GM21529 (cell line): ENCODE data around the gene DOC2A.
"Not testable (repeated sequence)": the region's sequence is repeated elsewhere in the genome, so short reads cannot be mapped to it uniquely, and the experiment has no call there.

Source experiments
- ATAC-seq: cut with Tn5 transposase; IDR thresholded peaks from one replicate; pipeline ENCODE4 v1.9.1; 2021; ENCODE audit not compliant: unreplicated experiment

DOC2A gene

DNA sequence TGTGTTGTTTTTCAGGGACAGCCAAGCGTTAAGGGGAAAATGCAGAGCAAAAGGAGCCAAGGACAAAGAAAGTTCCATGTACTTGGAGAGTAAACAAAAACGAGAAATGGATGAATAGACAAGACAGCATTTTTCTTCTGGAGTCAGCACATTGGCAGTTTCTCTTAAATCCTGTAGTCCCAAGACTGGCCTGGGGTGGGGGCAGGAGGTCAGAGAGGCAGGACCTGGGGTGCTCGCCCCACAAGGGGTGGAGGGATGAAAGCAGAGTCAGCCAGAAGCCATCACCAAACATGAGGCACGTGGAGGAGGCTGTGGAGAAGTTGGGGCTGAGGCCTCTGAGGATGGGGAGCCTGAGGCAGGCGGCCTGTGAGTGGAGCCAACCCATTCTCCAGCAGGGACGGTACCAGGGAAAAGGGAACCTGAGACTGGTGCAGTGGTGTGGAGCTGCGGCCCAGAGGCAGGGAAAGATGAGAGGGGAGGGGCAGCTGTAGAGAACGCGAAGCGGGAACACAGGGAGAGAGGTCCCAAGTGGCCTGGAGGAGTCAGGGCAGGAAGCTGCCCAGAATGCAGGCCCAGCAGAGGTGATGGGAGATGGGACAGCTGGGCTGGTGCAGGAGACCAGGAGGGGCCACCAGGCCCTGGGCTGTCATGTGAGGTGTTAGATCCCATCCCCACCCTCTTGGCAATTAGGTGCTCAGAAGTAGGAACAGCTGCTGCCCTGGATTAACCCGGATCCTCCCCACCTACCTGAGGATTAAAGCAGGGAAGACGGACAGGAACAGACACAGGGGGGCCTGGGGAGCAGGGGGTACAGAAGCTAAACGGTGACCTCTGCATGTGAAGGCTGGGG is 17.0 kb upstream of the DOC2A start:
- no peak for ATAC-seq

DNA sequence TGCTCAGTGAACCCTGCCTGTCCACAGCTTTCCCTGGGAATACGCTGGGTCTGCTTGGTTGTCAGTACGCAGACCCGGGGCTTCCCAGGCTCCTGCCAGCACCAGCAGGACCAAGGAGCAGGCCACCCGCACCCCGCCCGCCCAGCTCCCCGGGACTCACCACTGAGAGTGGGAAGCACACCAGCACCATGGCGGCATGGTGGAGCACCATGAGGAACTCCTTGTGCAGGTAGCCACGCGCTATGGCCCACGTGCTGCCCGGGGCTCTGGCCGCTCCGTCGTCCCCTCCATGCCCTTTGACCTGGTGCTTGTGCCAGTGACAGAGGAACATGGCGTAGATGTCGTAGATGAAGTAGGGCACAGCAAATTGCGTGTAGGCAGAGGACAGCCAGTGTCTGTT is 15.6 kb upstream of the DOC2A start:
- ATAC-seq = no peak

DNA sequence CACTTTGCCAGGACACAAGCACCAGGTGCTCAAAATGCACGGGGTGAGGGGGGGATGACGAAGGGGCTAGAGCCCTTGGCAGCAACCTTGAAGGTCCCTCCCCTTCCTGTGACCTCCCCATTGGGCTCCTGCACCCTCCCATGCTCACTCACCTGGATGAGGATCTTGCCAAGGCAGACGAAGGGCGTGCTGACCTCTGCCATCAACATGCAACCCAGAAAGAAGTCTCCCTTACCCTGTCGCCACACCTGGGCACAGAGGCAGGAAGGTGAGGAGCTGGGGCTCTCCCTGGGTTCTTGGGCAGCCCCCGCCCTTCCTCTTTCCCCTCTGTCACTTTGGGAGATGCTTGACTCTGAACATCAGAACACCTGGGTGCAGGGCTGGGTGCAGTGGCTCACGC is 14.7 kb upstream of the DOC2A start:
- ATAC-seq = no peak

DNA sequence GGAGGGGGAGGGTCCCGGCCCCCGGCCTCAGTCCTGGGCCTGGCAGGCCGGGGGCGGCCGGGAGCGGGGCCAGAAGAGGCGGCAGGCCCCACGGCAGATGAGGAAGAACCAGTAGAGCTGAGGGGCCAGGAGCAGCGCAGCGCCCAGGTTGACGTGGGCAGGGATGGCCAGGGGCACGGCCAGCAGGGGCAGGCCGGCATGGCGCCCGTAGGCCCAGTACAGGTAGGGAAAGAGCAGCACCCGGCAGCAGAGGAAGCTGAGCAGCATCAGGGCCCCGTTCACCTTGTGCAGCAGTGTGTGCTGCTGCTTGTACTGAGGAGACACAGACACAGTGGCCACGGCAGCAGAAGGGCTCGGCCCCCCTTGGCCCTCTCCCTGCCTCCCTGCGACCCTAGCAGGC is 14.3 kb upstream of the DOC2A start:
- no peak for ATAC-seq

DNA sequence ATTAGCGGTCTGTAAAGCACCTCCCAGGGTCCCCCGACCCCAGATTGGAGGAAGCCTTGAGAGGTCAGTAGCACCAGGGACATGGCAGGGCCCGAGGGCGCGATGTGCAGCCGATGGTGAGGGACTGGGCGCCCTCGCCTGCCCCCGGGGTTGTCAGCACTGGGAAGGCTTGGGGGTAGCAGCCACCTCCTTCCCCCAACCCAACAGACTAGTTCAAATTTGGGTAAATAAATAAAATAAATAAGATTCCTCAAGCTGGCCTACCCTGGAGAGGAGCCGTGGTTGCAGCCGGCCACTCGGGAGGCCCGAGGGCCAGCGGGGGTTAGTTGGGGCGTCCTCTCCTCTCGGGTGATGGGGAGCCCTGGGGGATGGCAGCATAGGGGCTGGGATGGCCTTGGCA is 13.6 kb upstream of the DOC2A start:
- no peak for ATAC-seq

DNA sequence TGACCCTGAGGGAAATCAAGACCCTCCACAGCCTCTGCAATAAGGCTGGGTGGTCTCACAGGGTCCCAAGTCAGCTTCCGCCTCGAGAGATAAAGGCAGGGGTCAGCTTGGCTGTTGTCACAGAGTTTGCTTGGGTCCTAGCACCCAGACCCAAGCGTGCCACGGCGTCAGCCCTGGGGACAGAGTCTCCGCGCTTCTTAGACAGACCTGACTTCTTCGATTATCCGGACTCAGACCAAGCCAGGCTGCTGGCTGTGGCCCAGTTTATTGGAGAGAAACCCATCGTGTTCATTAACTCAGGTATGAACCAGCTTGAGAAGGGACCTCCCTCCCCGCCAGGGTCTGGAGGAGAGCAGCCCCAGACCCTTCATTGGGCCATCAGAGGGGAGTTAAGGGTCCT is 12.8 kb upstream of the DOC2A start:
- ATAC-seq = no peak

DNA sequence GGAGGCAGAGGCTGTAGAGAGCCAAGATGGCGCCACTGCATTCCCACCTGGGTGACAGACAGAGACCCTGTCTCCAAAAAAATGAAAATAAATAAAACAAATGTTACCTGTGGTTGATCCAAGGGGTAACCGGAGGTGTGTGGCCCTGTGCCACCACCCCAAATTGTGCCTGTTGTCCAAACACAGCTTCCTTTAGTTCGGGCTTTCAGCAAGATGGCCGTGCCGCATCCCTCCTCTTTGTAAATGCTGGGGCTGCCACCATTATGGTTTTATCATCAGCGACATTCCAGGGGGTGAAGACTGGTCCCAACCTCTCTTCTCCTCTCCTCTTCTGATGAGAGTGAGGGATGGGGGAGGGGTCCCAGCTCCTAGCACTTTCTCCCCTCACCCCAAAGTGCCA is 12.1 kb upstream of the DOC2A start, which contains the start of gene C16orf92:
C16orf92 (plus strand) TSS at position 312 of the 400 bp plus-strand sequence. CDS start 143 bp downstream, outside the sequence.
- ATAC-seq = no peak

DNA sequence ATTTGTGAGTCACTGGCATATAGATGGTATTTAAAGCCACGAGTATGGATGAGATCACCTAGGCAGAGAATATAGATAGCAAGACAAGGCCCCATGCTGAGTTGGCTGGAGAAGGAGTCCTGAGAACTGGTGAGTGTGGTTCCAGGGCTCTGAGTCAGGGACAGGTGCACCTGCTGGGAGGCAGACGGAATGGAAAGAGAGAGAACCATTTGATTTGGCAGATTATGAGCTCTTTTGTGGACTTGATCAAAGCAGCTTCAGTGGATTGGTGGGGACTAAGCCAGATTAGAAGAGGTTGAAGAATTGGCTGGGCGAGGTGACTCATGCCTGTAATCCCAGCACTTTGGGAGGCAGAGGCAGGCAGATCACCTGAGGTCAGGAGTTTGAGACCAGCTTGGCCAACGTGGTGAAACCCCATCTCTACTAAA is 7.9 kb upstream of the DOC2A start:
- no peak for ATAC-seq

DNA sequence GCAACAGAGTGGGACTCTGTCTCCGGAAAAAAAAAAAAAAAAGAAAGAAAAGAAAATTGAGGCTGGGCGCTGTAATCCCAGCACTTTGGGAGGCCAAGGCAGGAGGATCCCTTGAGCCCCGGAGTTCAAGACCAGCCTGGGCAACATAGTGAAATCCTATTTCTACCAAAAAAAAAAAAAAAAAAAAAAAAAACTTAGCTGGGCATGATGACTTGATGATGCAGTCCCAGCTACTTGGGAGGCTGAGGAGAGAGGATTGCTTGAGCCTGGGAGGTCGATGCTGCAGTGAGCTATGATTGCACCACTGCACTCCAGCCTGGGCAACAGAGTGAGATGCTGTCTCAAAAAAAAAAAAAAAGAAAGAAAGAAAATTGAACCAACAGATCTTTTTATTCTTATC is 7.1 kb upstream of the DOC2A start:
- ATAC-seq = not testable (repeated sequence)

DNA sequence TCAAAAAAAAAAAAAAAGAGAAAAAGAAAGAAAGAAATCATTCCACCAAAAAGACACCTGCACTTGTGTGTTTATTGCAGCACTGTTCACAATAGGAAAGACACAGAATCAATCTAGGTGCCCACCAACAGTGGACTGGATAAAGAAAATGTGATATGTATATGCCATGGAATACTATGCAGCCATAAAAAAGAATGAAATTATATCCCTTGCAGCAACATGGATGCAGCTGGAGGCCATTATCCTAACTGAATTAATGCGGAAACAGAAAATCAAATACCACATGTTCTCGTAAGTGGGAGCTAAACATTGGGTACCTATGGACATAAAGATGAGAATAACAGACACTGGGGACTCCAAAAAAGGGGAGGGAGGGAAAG is 6.4 kb upstream of the DOC2A start:
- ATAC-seq = no peak

DNA sequence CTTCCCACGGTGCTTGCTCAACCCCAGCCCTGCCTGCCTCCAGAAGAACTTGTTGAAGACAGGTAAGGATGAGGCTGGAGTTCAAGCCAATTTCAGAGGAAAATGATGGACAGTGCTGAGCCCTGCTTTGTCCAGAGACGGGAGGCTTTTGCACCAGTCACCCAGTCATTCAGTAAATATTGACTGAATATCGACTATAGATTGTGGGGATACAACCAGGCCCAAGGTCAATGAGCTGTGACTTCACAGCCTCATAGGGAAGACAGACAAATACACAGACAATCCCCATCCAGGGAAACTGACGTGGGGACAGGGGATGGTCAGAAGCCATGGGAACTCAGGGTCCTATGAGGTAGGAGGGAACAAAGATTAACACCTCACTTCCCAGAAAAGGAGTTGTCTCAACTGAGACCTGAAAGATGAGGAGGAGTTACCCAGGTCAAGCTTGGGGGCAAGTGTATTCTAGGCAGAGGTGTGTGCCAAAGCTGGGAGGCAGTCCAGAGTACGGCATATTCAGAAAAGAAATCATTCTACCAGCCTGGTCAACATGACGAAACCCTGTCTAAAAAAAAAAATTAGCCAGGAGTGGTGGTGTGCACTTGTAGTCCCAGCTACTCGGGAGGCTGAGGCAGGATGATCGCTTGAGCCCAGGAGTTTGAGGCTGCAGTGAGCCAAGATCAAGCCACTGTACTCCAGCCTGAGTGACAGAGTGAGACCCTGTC is 5.9 kb upstream of the DOC2A start:
- no peak for ATAC-seq

DNA sequence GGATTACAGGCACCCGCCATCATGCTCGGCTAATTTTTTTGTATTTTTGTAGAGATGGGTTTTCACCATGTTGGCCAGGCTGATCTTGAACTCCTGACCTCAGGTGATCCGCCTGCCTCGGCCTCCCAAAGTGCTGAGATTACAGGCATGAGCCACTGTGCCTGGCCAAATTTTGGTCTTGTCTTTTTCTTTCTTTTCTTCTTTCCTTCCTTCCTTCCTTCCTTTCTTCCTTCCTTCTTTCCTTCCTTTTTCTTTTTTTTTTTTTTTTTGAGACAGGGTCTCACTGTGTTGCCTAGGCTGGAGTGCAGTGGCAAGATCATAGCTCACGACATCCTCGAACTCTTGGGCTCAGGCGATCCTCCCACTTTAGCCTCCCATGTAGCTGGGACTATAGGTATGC is 4.6 kb upstream of the DOC2A start:
- ATAC-seq = not testable (repeated sequence)

DNA sequence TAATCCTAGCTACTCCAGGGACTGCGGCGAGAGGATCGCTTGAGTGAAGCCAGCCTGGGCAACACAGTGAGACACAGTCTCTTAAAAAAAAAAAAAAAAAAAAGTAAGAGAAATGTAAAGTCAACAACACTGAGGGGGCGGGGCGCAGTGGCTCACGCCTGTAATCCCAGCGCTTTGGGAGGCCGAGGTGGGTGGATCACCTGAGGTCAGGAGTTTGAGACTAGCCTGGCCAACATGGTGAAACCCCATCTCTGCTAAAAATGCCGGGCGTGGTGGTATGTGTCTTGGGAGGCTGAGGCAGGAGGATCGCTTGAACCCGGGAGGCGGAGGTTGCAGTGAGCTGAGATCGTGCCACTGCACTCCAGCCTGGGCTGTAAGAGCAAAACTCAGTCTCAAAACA is 1.8 kb upstream of the DOC2A start:
- ATAC-seq = not testable (repeated sequence)

DNA sequence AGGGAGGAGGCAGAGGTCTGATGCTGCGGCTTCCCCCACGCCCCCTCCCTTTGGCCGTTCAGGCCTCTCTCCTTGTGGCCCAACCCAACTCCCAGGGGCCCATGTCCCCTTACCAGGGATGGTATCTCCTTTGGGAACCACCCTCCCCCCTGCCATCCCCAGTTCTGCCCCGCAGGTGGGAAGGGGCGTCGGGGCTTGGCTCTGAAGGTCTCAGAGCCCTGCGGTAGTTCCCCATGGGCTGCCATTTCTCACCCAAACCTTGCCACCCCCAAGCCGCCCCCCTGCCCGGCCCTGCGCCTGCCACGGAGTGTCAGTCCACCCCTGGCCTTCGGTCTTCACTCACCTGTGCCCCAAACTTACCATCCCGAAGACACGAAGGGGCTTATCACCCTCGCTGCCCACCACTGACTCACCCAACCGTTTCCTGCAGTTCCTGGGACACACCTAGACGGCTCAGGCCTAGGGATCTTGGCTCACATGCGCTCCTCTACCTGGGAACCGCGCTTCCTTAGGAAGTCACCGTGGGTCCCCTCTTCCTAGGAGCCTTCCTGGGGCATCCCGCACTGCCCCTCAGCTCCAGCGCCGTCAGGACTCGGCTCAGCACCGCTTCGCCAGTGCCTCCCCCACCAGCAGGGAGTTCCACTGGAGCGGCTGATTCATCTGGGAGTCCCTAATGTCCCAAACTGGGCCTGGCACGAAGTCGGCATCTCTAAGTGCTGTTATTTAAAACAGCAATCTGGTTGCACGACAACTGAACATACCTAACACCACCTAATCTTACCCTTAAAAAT is 1.1 kb upstream of the DOC2A start:
- no peak for ATAC-seq

DNA sequence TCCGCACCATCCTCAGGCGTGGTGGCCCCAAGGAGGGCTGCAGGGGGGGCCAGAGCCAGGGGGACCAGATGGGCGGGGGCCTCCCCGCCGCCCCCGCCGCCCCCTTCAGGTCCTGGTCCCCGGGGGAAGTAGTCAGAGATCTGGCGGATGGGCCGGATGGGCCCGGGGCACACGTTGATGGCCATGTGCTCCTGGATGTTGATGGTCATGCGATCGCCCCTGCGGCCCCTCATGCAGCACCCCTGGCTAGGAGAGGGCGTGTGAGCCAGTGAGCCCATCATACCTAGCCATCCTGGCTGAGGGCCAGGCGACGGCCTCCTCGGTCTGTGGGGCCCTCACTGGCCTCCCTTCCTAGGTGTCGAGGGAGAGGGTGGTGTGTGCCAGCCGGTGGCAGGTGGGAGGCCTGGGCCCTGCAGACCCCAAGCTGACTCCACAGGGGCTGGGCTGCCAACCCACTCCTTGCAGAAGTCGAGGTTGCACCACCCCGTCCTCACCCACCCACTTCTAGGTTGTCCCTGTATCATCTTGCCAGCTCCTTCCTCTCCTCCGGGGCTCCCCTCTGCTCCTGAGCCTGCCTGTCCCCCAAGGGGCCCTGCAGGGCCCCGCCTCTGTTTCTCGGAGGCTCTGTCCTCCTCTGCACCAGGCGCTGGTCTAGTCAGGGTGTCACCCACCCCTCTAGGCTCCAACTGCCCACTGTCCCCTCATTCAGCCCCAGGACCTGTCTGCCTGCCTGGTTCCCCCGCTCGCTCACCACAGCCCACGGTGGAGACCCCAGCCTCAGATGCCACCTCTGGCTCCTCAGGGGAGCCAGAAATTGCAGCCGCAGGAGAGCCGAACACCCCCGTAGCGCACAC is 610 bp downstream of the DOC2A start:
- ATAC-seq = no peak

DNA sequence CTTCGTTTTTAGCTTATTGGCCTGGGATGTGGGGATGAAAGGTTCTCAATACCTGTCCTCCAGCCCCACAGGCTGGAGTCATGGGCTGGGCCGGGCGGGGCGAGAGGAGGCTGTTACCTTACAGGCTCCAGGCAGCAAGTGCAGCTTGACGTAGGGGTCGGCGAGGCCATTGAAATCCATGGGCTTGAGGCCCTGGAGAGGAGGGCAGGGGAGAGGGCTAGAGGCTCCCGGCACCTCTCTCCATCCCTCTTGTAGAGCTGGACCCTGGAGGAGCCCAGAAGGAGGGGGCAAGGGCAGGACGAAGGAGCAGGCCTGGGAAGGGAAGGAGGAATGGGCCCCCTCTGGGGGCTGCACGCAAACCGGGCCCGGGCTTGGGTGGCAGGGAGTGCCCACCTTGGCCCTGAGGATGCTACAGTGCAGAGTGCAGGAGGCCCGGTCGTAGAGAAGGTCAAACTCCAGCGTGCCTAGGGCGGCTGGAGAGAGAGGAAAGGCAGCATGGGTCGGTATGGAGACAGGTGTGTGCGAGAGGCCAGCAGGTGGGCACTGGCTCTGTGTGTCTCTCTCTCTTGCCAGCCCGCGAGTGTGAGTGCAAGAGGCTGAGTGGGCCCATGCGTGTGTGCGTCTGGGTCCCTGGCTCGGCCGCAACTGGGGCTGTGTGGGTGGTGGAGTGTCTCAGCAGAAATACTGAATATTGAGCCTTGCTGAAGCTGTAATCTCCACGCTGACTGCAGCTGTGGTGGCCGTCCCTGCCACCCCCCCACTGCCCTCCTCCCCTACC is 1.6 kb downstream of the DOC2A start:
- no peak for ATAC-seq

DNA sequence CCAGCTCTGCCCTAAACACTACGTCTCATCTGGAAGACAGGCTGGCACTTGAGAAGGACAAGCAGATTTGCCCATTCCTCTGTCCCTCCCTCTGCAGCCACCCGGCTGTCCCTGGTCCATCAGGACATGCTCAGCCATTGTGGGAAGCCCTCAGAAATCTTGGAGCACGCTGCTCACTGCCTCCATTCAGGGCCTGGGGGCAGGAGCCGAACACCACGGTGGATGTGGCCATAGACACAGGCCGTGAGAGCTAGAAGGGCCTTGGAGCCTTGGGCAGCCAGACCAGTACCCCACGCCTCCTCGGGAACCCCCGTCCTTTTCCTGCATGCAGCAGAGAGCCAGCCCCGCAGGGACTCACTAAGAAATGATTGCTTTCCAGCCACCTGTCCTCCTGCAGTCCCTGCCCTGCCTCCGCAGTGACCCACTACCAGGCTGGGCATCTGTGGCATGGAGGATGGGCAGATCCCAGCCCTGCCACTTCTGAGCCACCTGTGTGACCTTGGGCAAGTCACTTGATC is 3.4 kb downstream of the DOC2A start:
- no peak for ATAC-seq

DNA sequence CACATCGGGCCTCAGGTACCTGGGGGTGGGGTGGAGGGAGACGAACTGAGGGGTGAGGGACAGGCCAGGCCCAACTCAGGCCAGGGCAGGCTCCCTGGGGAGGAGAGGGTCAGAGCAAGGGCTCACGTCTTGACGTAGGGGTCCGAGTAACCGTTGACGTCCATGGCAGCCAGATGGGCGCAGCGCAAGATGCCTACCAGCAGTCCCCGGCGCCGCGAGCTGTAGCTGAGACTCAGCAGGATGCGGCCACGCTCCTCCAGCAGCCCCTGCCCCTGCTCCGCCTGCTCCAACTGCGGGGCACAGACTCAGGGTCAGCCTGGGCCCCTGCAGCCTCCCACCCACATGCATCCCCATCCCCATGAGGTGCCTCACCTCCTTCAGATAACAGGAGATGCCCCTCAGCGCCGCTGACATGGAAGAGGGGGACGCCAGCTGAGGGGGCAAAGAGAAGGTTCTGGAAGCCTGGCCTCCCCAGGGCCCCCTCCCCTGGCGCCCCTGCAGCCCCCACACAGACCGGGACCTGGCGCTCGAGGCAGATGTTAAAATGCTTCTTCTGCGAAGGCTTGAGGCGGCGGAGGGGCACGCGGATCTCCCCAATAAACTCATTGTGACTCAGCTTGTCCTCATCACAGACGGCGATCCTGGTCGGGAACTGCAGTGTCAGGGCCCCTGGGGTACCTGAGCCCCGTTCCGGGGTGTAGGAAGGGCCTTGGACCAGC is 4.0 kb downstream of the DOC2A start:
- ATAC-seq = no peak

DNA sequence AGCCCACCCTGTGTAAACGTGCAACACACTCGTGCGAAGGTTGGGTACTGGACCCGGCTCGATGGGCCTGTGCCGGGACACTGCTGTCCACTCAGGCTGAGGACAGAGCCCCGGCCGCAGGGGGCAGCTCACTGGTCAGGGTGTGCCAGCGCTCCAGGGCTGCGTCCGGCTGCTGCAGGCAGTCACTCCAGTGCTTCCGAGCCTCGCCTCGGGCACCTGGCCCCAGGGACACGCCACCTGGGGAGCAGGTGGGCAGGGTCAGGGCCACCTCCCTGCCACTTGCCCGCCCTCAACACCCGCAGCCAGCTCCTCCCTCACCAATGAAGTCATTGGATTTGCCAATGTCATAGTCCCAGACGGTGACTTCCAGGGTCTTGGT is 4.7 kb downstream of the DOC2A start:
- no peak for ATAC-seq
